Measurements from ENCODE around the gene IWS1. TPM values are rescaled to one million over a fixed set of nuclear protein-coding genes. Genes with fewer than 3 reads are reported as not detected.

IWS1 gene
- total RNA-seq, 1 experiment from 2014 or later = 56.8 TPM

GRCh38 chr2:127511917-127512316 lies 14.4 kb downstream of the IWS1 start:
- BruUV-seq (replicated peaks) = no TSS peak
- Mint-ChIP-seq H3K27ac (ENCODE audit: low read depth, unreplicated experiment) (no peak overlapping the region), H3K36me3 (ENCODE audit: insufficient read depth, unreplicated experiment) (peaks cover 29% of the 10 kb centered on the region), H3K27me3 (ENCODE audit: insufficient read depth, unreplicated experiment) (no peaks in the 10 kb centered on the region), H3K4me1 (ENCODE audit: insufficient read depth, unreplicated experiment) (peaks cover 30% of the 10 kb centered on the region), H3K9me3 (ENCODE audit: unreplicated experiment) (no peaks in the 10 kb centered on the region), H3K4me3 (ENCODE audit: unreplicated experiment) (no peak overlapping the region)
- no peak for DNase-seq (ENCODE audit: unreplicated experiment)
- TF ChIP-seq CTCF (IDR thresholded peaks at IDR 0.05; ENCODE audit: unreplicated experiment) = no peak
- ChIA-PET CTCF (interaction anchor here (0.6 kb wide), 1 partner anchor 127 kb away, joined by 3 read pairs; no protein-coding TSS in a partner anchor), POLR2A (interaction anchor here (6.0 kb wide), 1 partner anchor 14 kb away, joined by 76 read pairs; the partner anchor contains the start of gene IWS1)
- intact Hi-C loops (cut with micrococcal nuclease) = no loop called here

- Mint-ChIP-seq H3K4me1 (ENCODE audit: insufficient read depth, unreplicated experiment) (peaks cover 30% of the 10 kb centered on the region), H3K27ac (ENCODE audit: low read depth, unreplicated experiment) (peak overlapping the region; percentile 28), H3K9me3 (ENCODE audit: unreplicated experiment) (no peaks in the 10 kb centered on the region), H3K27me3 (ENCODE audit: insufficient read depth, unreplicated experiment) (no peaks in the 10 kb centered on the region), H3K4me3 (ENCODE audit: unreplicated experiment) (no peak overlapping the region), H3K36me3 (ENCODE audit: insufficient read depth, unreplicated experiment) (peaks cover 28% of the 10 kb centered on the region)
- intact Hi-C loops (cut with micrococcal nuclease) = no loop called here
- ChIA-PET POLR2A (interaction anchor here (6.0 kb wide), 1 partner anchor 15 kb away, joined by 76 read pairs; the partner anchor contains the start of gene IWS1), CTCF (no interaction called here)
- no peak for DNase-seq (ENCODE audit: unreplicated experiment)
- TF ChIP-seq CTCF (IDR thresholded peaks at IDR 0.05; ENCODE audit: unreplicated experiment) = no peak
- BruUV-seq (replicated peaks) = no TSS peak
Measured at GRCh38 chr2:127511090-127511695, 15.1 kb downstream of the IWS1 start.

- ChIA-PET POLR2A (interaction anchor here (0.6 to 6.0 kb wide), 3 partner anchors 13 to 46 kb away, joined by 4 to 76 read pairs (median 4); partner anchors contain the start of gene IWS1), CTCF (interaction anchor here (1.1 kb wide), 1 partner anchor 32 kb away, joined by 4 read pairs; no protein-coding TSS in a partner anchor)
- H3K36me3 Mint-ChIP-seq (ENCODE audit: insufficient read depth, unreplicated experiment) = peaks cover 27% of the 10 kb centered on the region
- TF ChIP-seq CTCF (IDR thresholded peaks at IDR 0.05; ENCODE audit: unreplicated experiment) = no peak
- no peak overlapping the region for H3K4me3 Mint-ChIP-seq (ENCODE audit: unreplicated experiment)
- intact Hi-C loops (cut with micrococcal nuclease) = no loop called here
- DNase-seq (ENCODE audit: unreplicated experiment) = no peak
- peak overlapping the region; percentile 28 for H3K27ac Mint-ChIP-seq (ENCODE audit: low read depth, unreplicated experiment)
- no TSS peak for BruUV-seq (replicated peaks)
- no peaks in the 10 kb centered on the region for H3K27me3 Mint-ChIP-seq (ENCODE audit: insufficient read depth, unreplicated experiment)
- no peaks in the 10 kb centered on the region for H3K9me3 Mint-ChIP-seq (ENCODE audit: unreplicated experiment)
- peaks cover 30% of the 10 kb centered on the region for H3K4me1 Mint-ChIP-seq (ENCODE audit: insufficient read depth, unreplicated experiment)
Measured at GRCh38 chr2:127510073-127510472, 16.2 kb downstream of the IWS1 start.

- DNase-seq (ENCODE audit: unreplicated experiment) = peak; percentile 98
- Mint-ChIP-seq H3K9me3 (ENCODE audit: unreplicated experiment) (no peaks in the 10 kb centered on the region), H3K4me3 (ENCODE audit: unreplicated experiment) (no peak overlapping the region), H3K4me1 (ENCODE audit: insufficient read depth, unreplicated experiment) (peaks cover 23% of the 10 kb centered on the region), H3K27me3 (ENCODE audit: insufficient read depth, unreplicated experiment) (no peaks in the 10 kb centered on the region), H3K36me3 (ENCODE audit: insufficient read depth, unreplicated experiment) (peaks cover 35% of the 10 kb centered on the region), H3K27ac (ENCODE audit: low read depth, unreplicated experiment) (peak overlapping the region; percentile 32)
- ChIA-PET CTCF (interaction anchor here (0.6 to 1.1 kb wide), 3 partner anchors 9 to 1882 kb away, joined by 3 to 8 read pairs (median 4); no protein-coding TSS in a partner anchor), POLR2A (interaction anchor here (0.7 to 6.0 kb wide), 9 partner anchors 9 to 303 kb away, joined by 3 to 76 read pairs (median 4); partner anchors contain the start of genes IWS1 and WDR33)
- intact Hi-C loops (cut with micrococcal nuclease) = loop anchor here (1.0 to 5.0 kb wide), 2 partner anchors 18 to 139 kb away; partner anchors contain the start of genes GPR17 and IWS1
- TF ChIP-seq CTCF (IDR thresholded peaks at IDR 0.05; ENCODE audit: unreplicated experiment) = no peak
- BruUV-seq (replicated peaks) = no TSS peak
Measured at GRCh38 chr2:127508631-127509034, 17.7 kb downstream of the IWS1 start.

All from MCF 10A (cell line).